CD4-positive, alpha-beta T cell treated with Interleukin-17A for 4 hours (primary cell): ENCODE measurements around the gene DNAJB12.
"Not testable (repeated sequence)": the region's sequence is repeated elsewhere in the genome, so short reads cannot be mapped to it uniquely, and the experiment has no call there.

ENCODE experiments used
- DNase-seq: peaks from one replicate; pipeline ENCODE4 v3.0.0-alpha.2; 2020; ENCODE audit warnings: mixed read lengths

Gene DNAJB12

GRCh38 chr10:72315611-72316385 lies 38.9 kb downstream of the DNAJB12 start:
- no peak for DNase-seq

DNA sequence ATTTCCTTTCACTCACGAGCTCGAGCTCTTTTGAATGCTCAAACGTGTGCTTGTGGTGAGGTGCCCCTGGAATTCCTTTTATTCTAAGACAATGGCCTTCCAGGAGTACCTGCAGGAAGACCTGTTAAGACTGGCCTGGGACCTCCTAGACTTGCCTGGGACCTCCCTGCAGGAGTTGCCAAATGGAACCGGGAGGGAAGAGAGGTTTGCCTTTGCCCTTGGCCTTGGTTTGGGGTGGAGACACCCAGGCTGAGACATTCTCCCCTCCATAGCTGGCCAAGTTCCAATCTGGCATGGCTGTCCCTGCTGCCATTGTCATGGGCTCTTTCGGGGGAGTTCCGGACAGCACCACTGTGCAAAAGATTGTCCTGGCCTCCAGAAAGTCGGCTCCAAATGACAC lies 39.7 kb downstream of the DNAJB12 start:
- DNase-seq: no peak

- no peak for DNase-seq
Measured at GRCh38 chr10:72314263-72314662, 40.5 kb downstream of the DNAJB12 start.

- no peak for DNase-seq
Measured at GRCh38 chr10:72312865-72313391, 41.8 kb downstream of the DNAJB12 start.

DNA sequence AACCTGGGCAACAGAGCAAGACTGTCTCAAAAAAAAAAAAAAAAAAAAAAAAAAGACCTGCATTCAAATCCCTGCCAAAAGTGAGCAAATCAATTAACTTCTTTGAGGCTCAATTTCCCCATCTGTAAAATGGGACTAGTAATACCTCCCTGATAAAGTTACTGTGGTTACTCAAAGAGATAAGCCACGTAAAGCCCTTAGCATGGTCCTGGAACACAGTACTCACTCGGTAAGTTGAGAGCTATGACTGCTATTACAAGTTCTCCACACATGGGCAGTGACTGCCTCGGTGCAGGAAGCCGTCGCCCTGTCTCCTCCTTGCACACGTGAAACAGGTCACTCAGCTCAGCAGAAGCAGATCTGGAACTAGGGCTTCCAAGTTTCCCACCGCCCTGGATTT lies 43.1 kb downstream of the DNAJB12 start:
- peak; percentile 59 for DNase-seq

DNA sequence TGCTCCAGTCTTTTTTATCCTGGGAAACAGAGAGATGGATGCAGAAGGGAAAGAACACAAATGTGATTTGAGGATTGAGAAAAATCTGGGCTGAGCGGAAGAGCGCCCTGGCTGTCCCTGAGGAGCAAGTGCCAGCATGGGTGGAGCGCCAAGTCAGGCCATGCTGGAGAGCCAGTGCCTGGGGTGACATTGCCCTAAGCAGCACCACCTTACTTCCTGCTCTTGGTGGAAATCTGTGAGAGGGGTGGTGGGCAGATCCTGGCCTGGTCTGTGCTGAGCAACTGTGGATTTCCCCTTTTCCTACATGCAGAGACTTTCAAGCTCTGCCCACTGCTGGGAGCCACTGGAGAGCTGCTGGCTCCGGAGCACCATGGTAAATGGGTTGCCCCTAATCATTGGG lies 44.1 kb downstream of the DNAJB12 start:
- DNase-seq: no peak

GRCh38 chr10:72310241-72310633 lies 44.5 kb downstream of the DNAJB12 start:
- DNase-seq: no peak

DNA sequence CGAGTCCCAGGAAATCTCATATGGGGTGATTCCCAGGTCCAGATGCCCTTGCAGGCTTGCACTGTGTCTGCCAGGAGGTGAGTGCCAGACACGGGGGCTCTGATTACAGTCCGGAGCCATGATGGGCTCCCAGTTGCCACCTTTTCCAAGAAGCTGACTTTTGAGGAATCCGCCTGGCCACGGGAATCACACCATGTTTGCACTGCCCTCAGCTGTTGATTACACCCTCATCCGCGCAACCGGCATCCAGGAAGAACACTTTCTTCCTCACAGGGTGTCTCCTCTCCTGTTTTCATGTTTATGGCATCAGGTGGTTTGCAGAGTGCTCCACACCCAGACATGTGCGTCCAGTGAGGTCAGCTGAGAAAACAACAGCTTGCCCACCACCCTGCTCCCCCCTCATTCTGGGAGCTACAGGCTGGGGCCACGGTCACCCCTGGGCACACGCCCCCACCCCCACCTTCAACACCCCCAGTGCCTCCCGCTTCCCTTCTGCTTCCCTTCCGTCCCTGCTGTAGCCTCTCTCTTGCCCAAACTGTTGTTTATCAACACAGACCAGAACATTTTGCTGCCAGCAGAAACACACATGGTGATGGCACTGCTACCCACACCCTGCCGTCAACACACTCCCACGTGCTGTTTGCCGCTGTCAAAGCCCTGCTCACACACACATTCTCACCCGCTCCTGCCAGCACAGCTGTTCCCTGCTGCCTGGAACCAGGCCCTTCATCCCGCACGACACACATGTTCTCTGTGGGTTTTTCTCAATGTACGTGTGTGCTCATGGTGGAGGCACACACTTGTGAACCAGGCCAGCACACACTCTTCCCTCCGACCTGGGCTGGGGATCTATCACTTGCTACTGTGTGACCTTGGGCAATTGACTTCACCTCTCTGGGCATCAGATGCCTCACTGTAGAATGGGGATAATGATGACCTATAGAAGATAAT lies 45.2 kb downstream of the DNAJB12 start:
- DNase-seq: no peak

DNA sequence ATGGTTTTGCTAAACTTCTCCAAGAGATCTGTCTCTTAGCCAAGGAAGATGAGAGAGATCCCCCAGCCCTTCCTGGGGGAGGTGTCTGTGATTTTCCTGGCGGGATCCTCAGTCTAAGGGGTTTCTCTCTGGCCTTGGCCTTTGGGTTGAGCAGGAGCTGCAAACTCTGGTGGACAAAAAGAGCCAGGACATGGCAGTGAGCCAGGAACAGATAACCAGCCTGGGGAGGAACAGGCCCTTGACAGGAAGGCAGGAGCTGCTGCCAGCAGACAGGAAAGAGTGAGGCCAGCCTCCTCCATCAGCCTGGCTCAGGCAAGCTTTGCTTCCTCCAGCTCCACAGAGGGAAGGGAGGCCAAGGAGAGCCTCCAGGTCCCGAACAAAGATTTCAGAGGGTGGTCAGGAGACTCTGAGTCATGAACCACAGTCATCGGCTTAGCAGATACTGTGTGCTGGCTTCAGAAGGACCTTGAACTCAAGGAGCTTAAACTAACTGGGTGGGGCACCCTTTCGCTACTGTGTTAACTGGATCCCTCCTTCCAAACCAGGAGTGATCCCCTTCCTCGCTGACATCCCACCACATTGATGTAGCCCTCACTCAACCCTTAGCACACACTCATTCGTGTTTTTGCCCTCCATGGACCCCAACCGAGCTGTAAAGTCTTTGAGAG lies 46.3 kb downstream of the DNAJB12 start:
- peak; percentile 56 for DNase-seq

- not testable (repeated sequence) for DNase-seq
Measured at GRCh38 chr10:72307711-72308110, 47.0 kb downstream of the DNAJB12 start.

- no peak for DNase-seq
Measured at GRCh38 chr10:72306215-72306760, 48.4 kb downstream of the DNAJB12 start.

GRCh38 chr10:72303424-72304128 lies 51.1 kb downstream of the DNAJB12 start:
- no peak for DNase-seq

- DNase-seq: no peak
Measured at GRCh38 chr10:72298592-72299519, 55.9 kb downstream of the DNAJB12 start.

DNA sequence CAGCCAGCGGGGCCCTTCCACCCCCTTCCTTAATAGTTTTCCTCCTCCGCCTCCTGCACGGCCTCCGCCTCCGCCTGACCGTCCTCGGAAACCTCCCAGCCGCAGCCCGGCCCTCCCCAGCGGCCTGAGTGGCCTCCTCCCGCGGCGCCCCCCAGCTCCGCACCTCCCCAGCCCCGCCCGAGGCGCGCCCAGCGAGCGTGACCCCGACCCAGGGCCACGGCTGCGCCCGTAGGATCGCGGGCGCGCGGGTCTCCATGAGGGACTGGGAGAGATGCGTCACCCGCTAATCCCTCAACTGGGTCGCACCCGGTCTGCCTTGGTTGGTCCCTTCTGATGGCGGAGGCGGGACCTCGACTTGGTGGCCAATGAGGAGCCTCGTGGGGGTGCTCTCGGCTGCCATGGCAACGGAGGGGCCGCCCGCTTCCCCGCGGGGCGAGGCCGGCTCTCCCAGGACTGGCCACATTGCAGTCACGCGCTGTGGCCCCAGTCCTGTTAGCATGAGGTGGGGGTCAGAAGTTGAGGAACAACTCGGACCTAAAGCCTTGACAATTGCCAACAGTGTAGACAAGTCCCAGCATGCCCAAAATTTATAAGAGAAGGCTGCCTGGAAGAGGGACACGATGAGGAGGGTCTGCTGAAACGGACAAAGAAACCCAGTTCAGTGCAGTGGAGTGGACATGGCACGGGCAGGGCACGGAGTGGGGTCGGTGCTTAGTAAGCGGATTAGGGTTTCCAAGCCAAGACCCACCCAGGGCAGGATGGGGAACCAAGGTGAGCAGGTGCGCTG lies 56.7 kb downstream of the DNAJB12 start:
- peak; percentile 89 for DNase-seq

GRCh38 chr10:72297281-72297804 lies 57.4 kb downstream of the DNAJB12 start:
- peak; percentile 94 for DNase-seq

DNA sequence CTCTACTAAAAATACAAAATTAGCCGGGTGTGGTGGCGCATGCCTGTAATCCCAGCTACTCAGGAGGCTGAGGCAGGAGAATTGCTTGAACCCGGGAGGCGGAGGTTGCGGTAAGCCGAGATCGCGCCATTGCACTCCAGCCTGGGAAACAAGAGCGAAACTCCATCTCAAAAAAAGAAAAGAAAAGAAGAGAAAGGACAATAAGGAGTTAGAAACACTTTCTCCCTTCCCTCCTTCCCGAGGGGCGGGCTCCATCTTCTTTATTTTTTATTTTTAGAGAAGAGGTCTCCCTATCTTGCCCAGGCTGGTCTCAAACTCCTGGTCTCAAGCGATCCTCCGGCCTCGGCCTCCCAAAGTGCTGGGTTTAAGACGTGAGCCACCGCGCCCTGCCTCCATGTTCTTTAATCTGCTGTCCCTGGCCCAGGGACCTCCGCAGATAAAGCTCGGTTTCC lies 57.9 kb downstream of the DNAJB12 start:
- not testable (repeated sequence) for DNase-seq

DNA sequence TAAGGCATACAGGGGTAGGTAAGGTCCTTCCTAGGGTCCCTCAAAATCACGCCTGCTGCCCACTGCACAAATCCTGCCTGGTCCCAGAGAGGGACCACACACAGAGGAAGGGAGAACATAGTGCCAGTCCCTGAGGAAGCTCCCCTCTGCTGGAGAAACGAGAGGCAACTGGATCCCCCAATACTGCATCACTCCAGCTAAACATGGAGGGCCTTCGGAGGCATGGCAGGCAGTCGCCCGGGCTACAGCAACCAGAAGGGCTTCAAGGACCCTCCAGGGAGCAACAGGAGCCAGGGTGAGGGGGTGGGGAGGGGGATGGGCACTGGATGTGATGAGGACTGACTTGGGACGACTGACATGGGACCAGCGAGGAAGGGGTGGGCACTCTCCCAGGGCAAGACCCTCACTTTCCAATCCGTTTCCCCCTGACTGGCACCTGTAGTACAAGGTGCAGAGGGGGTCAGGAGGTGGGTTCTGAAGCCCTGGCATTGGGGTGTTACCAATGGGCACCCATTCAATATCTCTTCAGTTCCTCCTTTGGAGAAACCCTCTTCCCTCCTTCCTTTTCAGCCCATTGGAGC lies 59.3 kb downstream of the DNAJB12 start:
- no peak for DNase-seq

- peak; percentile 44 for DNase-seq
Measured at GRCh38 chr10:72292223-72292691, 62.5 kb downstream of the DNAJB12 start.

- peak; percentile 42 for DNase-seq
Measured at GRCh38 chr10:72291019-72291532, 63.6 kb downstream of the DNAJB12 start.
